HG03108 (cell line): ENCODE data around the gene IFITM2.
"Not testable (repeated sequence)": the region's sequence is repeated elsewhere in the genome, so short reads cannot be mapped to it uniquely, and the experiment has no call there.

Source experiments
- ATAC-seq: cut with Tn5 transposase; IDR thresholded peaks from one replicate; pipeline ENCODE4 v1.9.1; 2021; ENCODE audit warnings: moderate library complexity; ENCODE audit not compliant: unreplicated experiment

Gene IFITM2

GRCh38 chr11:281486-282161, 26.0 kb upstream of the IFITM2 start:
- ATAC-seq, result no peak

GRCh38 chr11:282171-282570, 25.4 kb upstream of the IFITM2 start:
- ATAC-seq, result no peak

- no peak for ATAC-seq
Observed at GRCh38 chr11:282630-283360, 24.8 kb upstream of the IFITM2 start.

GRCh38 chr11:283405-284104, 24.1 kb upstream of the IFITM2 start:
- ATAC-seq, result no peak

- no peak for ATAC-seq
Observed at GRCh38 chr11:284105-285020, 23.3 kb upstream of the IFITM2 start.

GRCh38 chr11:285021-285893, 22.4 kb upstream of the IFITM2 start:
- ATAC-seq, result no peak

GRCh38 chr11:285894-286220, 21.8 kb upstream of the IFITM2 start:
- ATAC-seq, result no peak

- ATAC-seq, result not testable (repeated sequence)
Observed at GRCh38 chr11:286977-287820, 20.4 kb upstream of the IFITM2 start.

GRCh38 chr11:287821-288477, 19.7 kb upstream of the IFITM2 start:
- no peak for ATAC-seq

- ATAC-seq, result peak; percentile 56
Observed at GRCh38 chr11:288478-289397, 18.9 kb upstream of the IFITM2 start, which contains the start of gene PGGHG. Gene PGGHG, plus strand, starts transcription at chr11:289126. Its CDS starts 691 bp downstream, at chr11:289817.

GRCh38 chr11:289398-289711, 18.3 kb upstream of the IFITM2 start:
- no peak for ATAC-seq

GRCh38 chr11:289712-290620, 17.6 kb upstream of the IFITM2 start:
- ATAC-seq, result no peak

GRCh38 chr11:290621-291231, 16.9 kb upstream of the IFITM2 start:
- ATAC-seq, result no peak

GRCh38 chr11:291281-292210, 16.1 kb upstream of the IFITM2 start:
- no peak for ATAC-seq
